GM23338 (cell line): ENCODE measurements around the gene CMSS1. TPM values are rescaled to one million over a fixed set of nuclear protein-coding genes. Genes with fewer than 3 reads are reported as not detected.

ENCODE experiments used
- ATAC-seq: fragments of 200-7000 bp; cut with Tn5 transposase; 3 replicates; pipeline ENCODE4 v1.9.1; 2020
- DNase-seq: peaks from one replicate; pipeline ENCODE4 v3.0.0-alpha.2; 2015; ENCODE audit warnings: low spot score
- H2AFZ ChIP-seq: fragments of 200-600 bp; sonication (generic); 2 replicates; pipeline ENCODE4 v1.8.0; 2016; ENCODE audit warnings: antibody characterized with exemption, mild to moderate bottlenecking, moderate library complexity
- H3F3A ChIP-seq: fragments of 200-600 bp; sonication (generic); replicated peaks from 2 replicates; pipeline ENCODE4 v1.8.0; 2017; ENCODE audit warnings: antibody characterized with exemption, mixed run types, low read depth
- H3K27ac ChIP-seq: fragments of 200-600 bp; sonication (generic); 2 replicates; pipeline ENCODE4 v1.6.1; 2016; ENCODE audit warnings: low read depth
- H3K27me3 ChIP-seq: fragments of 200-600 bp; sonication (generic); 2 replicates; pipeline ENCODE4 v1.8.0; 2016; ENCODE audit warnings: mild to moderate bottlenecking, mixed run types, moderate library complexity; ENCODE audit not compliant: insufficient read depth
- H3K36me3 ChIP-seq: fragments of 200-600 bp; sonication (generic); 2 replicates; pipeline ENCODE4 v1.8.0; 2016; ENCODE audit warnings: mild to moderate bottlenecking; ENCODE audit not compliant: insufficient read depth
- H3K4me1 ChIP-seq: fragments of 200-600 bp; sonication (generic); 2 replicates; pipeline ENCODE4 v1.8.0; 2016; ENCODE audit warnings: mild to moderate bottlenecking, moderate library complexity; ENCODE audit not compliant: insufficient read depth
- H3K4me2 ChIP-seq: fragments of 200-600 bp; sonication (generic); 2 replicates; pipeline ENCODE4 v1.7.1; 2017; ENCODE audit warnings: mixed run types
- H3K4me3 ChIP-seq: fragments of 200-600 bp; sonication (generic); 2 replicates; pipeline ENCODE4 v1.6.1; 2016; ENCODE audit warnings: mixed run types
- H3K79me2 ChIP-seq: fragments of 200-600 bp; sonication (generic); replicated peaks from 2 replicates; pipeline ENCODE4 v1.8.0; 2017; ENCODE audit warnings: mild to moderate bottlenecking; ENCODE audit not compliant: insufficient read depth
- H3K9me2 ChIP-seq: fragments of 200-600 bp; sonication (generic); 2 replicates; pipeline ENCODE4 v1.8.0; 2017; ENCODE audit not compliant: insufficient read depth
- H4K20me1 ChIP-seq: fragments of 200-600 bp; sonication (generic); replicated peaks from 2 replicates; pipeline ENCODE4 v1.8.0; 2017; ENCODE audit warnings: mild to moderate bottlenecking; ENCODE audit not compliant: insufficient read depth
- H3K27ac Mint-ChIP-seq: 2 replicates; pipeline ENCODE4 v1.8.0; 2020; ENCODE audit warnings: inconsistent platforms, mild to moderate bottlenecking, moderate library complexity, mixed read lengths
- H3K27me3 Mint-ChIP-seq: 3 replicates; pipeline ENCODE4 v1.8.0; 2022; ENCODE audit warnings: low read depth, mild to moderate bottlenecking, moderate library complexity, mixed read lengths, inconsistent platforms; ENCODE audit not compliant: insufficient read depth, poor library complexity
- H3K36me3 Mint-ChIP-seq: 3 replicates; pipeline ENCODE4 v1.8.0; 2021; ENCODE audit warnings: low read depth, mild to moderate bottlenecking, inconsistent platforms, moderate library complexity, mixed read lengths
- H3K4me1 Mint-ChIP-seq: 3 replicates; pipeline ENCODE4 v1.8.0; 2020; ENCODE audit warnings: mild to moderate bottlenecking, inconsistent platforms, mixed read lengths
- H3K4me3 Mint-ChIP-seq: 3 replicates; pipeline ENCODE4 v1.8.0; 2021; ENCODE audit warnings: moderate library complexity, mild to moderate bottlenecking, inconsistent platforms, mixed read lengths
- H3K9me3 Mint-ChIP-seq: 3 replicates; pipeline ENCODE4 v1.8.0; 2020; ENCODE audit warnings: moderate library complexity, mild to moderate bottlenecking, inconsistent platforms, mixed read lengths
- CREB1 ChIP-seq: fragments of 250-450 bp; sonication (Bioruptor Pico); IDR thresholded peaks from 2 replicates; pipeline ENCODE4 v1.5.0; 2020; ENCODE audit warnings: low read depth, mild to moderate bottlenecking, moderate library complexity
- EZH2 ChIP-seq: fragments of 200-600 bp; sonication (generic); IDR thresholded peaks from one replicate; pipeline ENCODE4 v1.8.0; 2017; ENCODE audit warnings: antibody characterized with exemption, mild to moderate bottlenecking, low read depth; ENCODE audit not compliant: unreplicated experiment
- EZH2phosphoT487 ChIP-seq: fragments of 200-600 bp; sonication (generic); IDR thresholded peaks from one replicate; pipeline ENCODE4 v1.8.1; 2018; ENCODE audit warnings: antibody characterized with exemption; ENCODE audit not compliant: unreplicated experiment
- NANOG ChIP-seq: IDR thresholded peaks from 2 replicates; pipeline ENCODE4 v1.6.1; 2016; ENCODE audit warnings: antibody characterized with exemption, borderline replicate concordance
- ZNF114 ChIP-seq: fragments of 250-450 bp; sonication (Bioruptor Pico); IDR thresholded peaks from 2 replicates; pipeline ENCODE4 v1.5.0; 2020; ENCODE audit warnings: mild to moderate bottlenecking, moderate library complexity
- ZNF331 ChIP-seq: fragments of 250-450 bp; sonication (Bioruptor Pico); IDR thresholded peaks from 2 replicates; pipeline ENCODE4 v1.5.0; 2020; ENCODE audit warnings: low read depth, mild to moderate bottlenecking, moderate library complexity
- ZNF462 ChIP-seq: fragments of 250-450 bp; sonication (Bioruptor Pico); IDR thresholded peaks from 2 replicates; pipeline ENCODE4 v1.5.0; 2020; ENCODE audit warnings: mild to moderate bottlenecking, moderate library complexity
- polyA plus RNA-seq: library from polyadenylated mRNA; unstranded; fragments of >200 nt; fragmentation: Nextera tagmentation; extraction: Ambion mirVana; gene quantifications from 2 replicates; pipeline ENCODE4 v1.2.1, GENCODE V29; 2016
- total RNA-seq: library from RNA; depleted of rRNA; stranded (reverse); fragments of >200 nt; shearing (Covaris generic); gene quantifications from 2 replicates; pipeline ENCODE4 v1.2.3, GENCODE V29; 2014
- TF ChIP-seq, protein P1 (sequence below): IDR thresholded peaks from one replicate; pipeline ENCODE4 v1.6.1; 2018; ENCODE audit warnings: antibody characterized with exemption; ENCODE audit not compliant: unreplicated experiment
- TF ChIP-seq, protein P2 (sequence below), 2 experiments: fragments of 200-600 bp in 1 of 2; sonication (generic) in 1 of 2; conservative IDR thresholded peaks; 2 replicates each; pipeline versions ENCODE4 v1.5.1 to v1.6.1; 2016 to 2017; ENCODE audit warnings: antibody characterized with exemption in 2 of 2, low read depth in 2 of 2, mild to moderate bottlenecking in 2 of 2, moderate library complexity in 1 of 2
- TF ChIP-seq, protein P3 (sequence below): IDR thresholded peaks from 2 replicates; pipeline ENCODE4 v1.6.1; 2016; ENCODE audit warnings: antibody characterized with exemption

The CMSS1 gene
- total and polyA plus RNA-seq, 2 experiments from 2014 or later: 39.4 to 187 TPM

- Histone ChIP-seq H3K4me1 (peaks cover 9% of the 10 kb centered on the region), H3K27ac (no peak overlapping the region), H3K27me3 (no peaks in the 10 kb centered on the region), H3K79me2 (no peaks in the 10 kb centered on the region), H2AFZ (no peak overlapping the region), H3F3A (no peaks in the 10 kb centered on the region), H3K36me3 (no peaks in the 10 kb centered on the region), H3K4me2 (no peak overlapping the region), H3K9me2 (no peaks in the 10 kb centered on the region), H3K4me3 (no peak overlapping the region), H4K20me1 (no peaks in the 10 kb centered on the region)
- Mint-ChIP-seq H3K27ac (no peak overlapping the region), H3K36me3 (no peaks in the 10 kb centered on the region; the same call in 2 of the 3 replicates), H3K27me3 (peaks cover 3% of the 10 kb centered on the region), H3K9me3 (0 out of 3 replicates have a peak, but pooled peaks cover 2% of the 10 kb centered on the region), H3K4me1 (peaks cover 15% of the 10 kb centered on the region), H3K4me3 (no peak overlapping the region)
- no peak for ATAC-seq
- no peak for TF ChIP-seq EZH2phosphoT487
- TF ChIP-seq, protein P1, sequence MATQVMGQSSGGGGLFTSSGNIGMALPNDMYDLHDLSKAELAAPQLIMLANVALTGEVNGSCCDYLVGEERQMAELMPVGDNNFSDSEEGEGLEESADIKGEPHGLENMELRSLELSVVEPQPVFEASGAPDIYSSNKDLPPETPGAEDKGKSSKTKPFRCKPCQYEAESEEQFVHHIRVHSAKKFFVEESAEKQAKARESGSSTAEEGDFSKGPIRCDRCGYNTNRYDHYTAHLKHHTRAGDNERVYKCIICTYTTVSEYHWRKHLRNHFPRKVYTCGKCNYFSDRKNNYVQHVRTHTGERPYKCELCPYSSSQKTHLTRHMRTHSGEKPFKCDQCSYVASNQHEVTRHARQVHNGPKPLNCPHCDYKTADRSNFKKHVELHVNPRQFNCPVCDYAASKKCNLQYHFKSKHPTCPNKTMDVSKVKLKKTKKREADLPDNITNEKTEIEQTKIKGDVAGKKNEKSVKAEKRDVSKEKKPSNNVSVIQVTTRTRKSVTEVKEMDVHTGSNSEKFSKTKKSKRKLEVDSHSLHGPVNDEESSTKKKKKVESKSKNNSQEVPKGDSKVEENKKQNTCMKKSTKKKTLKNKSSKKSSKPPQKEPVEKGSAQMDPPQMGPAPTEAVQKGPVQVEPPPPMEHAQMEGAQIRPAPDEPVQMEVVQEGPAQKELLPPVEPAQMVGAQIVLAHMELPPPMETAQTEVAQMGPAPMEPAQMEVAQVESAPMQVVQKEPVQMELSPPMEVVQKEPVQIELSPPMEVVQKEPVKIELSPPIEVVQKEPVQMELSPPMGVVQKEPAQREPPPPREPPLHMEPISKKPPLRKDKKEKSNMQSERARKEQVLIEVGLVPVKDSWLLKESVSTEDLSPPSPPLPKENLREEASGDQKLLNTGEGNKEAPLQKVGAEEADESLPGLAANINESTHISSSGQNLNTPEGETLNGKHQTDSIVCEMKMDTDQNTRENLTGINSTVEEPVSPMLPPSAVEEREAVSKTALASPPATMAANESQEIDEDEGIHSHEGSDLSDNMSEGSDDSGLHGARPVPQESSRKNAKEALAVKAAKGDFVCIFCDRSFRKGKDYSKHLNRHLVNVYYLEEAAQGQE: no peak
- no peak for TF ChIP-seq ZNF114
- TF ChIP-seq ZNF462 (CRISPR knock-in tag): no peak
- TF ChIP-seq CREB1 (CRISPR knock-in tag): no peak
- TF ChIP-seq, protein P2, sequence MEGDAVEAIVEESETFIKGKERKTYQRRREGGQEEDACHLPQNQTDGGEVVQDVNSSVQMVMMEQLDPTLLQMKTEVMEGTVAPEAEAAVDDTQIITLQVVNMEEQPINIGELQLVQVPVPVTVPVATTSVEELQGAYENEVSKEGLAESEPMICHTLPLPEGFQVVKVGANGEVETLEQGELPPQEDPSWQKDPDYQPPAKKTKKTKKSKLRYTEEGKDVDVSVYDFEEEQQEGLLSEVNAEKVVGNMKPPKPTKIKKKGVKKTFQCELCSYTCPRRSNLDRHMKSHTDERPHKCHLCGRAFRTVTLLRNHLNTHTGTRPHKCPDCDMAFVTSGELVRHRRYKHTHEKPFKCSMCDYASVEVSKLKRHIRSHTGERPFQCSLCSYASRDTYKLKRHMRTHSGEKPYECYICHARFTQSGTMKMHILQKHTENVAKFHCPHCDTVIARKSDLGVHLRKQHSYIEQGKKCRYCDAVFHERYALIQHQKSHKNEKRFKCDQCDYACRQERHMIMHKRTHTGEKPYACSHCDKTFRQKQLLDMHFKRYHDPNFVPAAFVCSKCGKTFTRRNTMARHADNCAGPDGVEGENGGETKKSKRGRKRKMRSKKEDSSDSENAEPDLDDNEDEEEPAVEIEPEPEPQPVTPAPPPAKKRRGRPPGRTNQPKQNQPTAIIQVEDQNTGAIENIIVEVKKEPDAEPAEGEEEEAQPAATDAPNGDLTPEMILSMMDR (conservative IDR thresholded peaks at IDR 0.05; ENCODE audit: low read depth in 2 of 2): no peak
- TF ChIP-seq NANOG: no peak
- TF ChIP-seq, protein P3, sequence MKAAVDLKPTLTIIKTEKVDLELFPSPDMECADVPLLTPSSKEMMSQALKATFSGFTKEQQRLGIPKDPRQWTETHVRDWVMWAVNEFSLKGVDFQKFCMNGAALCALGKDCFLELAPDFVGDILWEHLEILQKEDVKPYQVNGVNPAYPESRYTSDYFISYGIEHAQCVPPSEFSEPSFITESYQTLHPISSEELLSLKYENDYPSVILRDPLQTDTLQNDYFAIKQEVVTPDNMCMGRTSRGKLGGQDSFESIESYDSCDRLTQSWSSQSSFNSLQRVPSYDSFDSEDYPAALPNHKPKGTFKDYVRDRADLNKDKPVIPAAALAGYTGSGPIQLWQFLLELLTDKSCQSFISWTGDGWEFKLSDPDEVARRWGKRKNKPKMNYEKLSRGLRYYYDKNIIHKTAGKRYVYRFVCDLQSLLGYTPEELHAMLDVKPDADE: no peak
- TF ChIP-seq ZNF331 (CRISPR knock-in tag): no peak
- TF ChIP-seq EZH2: no peak
- no peak for DNase-seq
Observed at GRCh38 chr3:100057716-100058575, 240.3 kb downstream of the CMSS1 start.
